ENCODE results near the gene SNX21.
"Not testable (repeated sequence)": the region's sequence is repeated elsewhere in the genome, so short reads cannot be mapped to it uniquely, and the experiment has no call there.

SNX21 gene

GRCh38 chr20:45833030-45833882 is at the start of gene SNX21:
Gene SNX21, plus strand, starts transcription at chr20:45833799. Its CDS starts 121 bp downstream, at chr20:45833920.
- peak; percentile 30 to 38 for DNase-seq

GRCh38 chr20:45788351-45788750 is 45.2 kb upstream of the SNX21 start:
- DNase-seq: no peak

- DNase-seq: peak; percentile 42 to 48
Observed at GRCh38 chr20:45792317-45793118, 41.1 kb upstream of the SNX21 start.

- DNase-seq: no peak
Observed at GRCh38 chr20:45796337-45797065, 37.1 kb upstream of the SNX21 start.

- DNase-seq: not testable (repeated sequence)
Observed at GRCh38 chr20:45797510-45797909, 36.1 kb upstream of the SNX21 start.

- DNase-seq: not testable (repeated sequence)
Observed at GRCh38 chr20:45797955-45798354, 35.6 kb upstream of the SNX21 start.

- peak; percentile 68 to 84 for DNase-seq
Observed at GRCh38 chr20:45798935-45799642, 34.5 kb upstream of the SNX21 start.

GRCh38 chr20:45801851-45802250 is 31.7 kb upstream of the SNX21 start:
- no peak for DNase-seq

GRCh38 chr20:45810191-45810970 is 23.2 kb upstream of the SNX21 start:
- DNase-seq: peak; percentile 20 to 25

GRCh38 chr20:45812157-45813005 is 21.2 kb upstream of the SNX21 start, which contains the start of gene UBE2C:
Gene UBE2C, plus strand, starts transcription at chr20:45812644. Its CDS starts 52 bp downstream, at chr20:45812696.
- DNase-seq: peak; percentile 87 to 88

- no peak for DNase-seq
Observed at GRCh38 chr20:45813006-45813340, 20.6 kb upstream of the SNX21 start.

- no peak for DNase-seq
Observed at GRCh38 chr20:45813489-45813888, 20.1 kb upstream of the SNX21 start.

GRCh38 chr20:45814314-45814713 is 19.3 kb upstream of the SNX21 start:
- DNase-seq: no peak

- DNase-seq: no peak
Observed at GRCh38 chr20:45816951-45817350, 16.6 kb upstream of the SNX21 start.

- no peak for DNase-seq
Observed at GRCh38 chr20:45817376-45818194, 16.0 kb upstream of the SNX21 start.

- DNase-seq: no peak
Observed at GRCh38 chr20:45818239-45818638, 15.4 kb upstream of the SNX21 start.

- DNase-seq: no peak
Observed at GRCh38 chr20:45819466-45819865, 14.1 kb upstream of the SNX21 start.

- no peak for DNase-seq
Observed at GRCh38 chr20:45821947-45822346, 11.7 kb upstream of the SNX21 start.

GRCh38 chr20:45822857-45823256 is 10.7 kb upstream of the SNX21 start:
- no peak for DNase-seq
